K562 (cell line): Measurements from ENCODE around the gene FKBP8.

Experiments
- CBX1 ChIP-seq: sonication (generic); IDR thresholded peaks from 2 replicates; pipeline ENCODE4 v1.6.1; 2016; ENCODE audit warnings: antibody characterized with exemption, low read depth, mild to moderate bottlenecking
- EGR1 ChIP-seq: fragments of 450-650 bp; conservative IDR thresholded peaks from 2 replicates; pipeline ENCODE4 v1.6.1; 2017; ENCODE audit warnings: mild to moderate bottlenecking
- LARP7 ChIP-seq: fragments of 450-650 bp; IDR thresholded peaks from 2 replicates; pipeline ENCODE4 v1.6.1; 2016
- PHB2 ChIP-seq: fragments of 450-650 bp; IDR thresholded peaks from 2 replicates; pipeline ENCODE4 v1.6.1; 2017; ENCODE audit warnings: low read depth
- THRAP3 ChIP-seq: fragments of 450-650 bp; IDR thresholded peaks from 2 replicates; pipeline ENCODE4 v1.6.1; 2016; ENCODE audit warnings: mild to moderate bottlenecking, inconsistent platforms, borderline replicate concordance

DNA sequence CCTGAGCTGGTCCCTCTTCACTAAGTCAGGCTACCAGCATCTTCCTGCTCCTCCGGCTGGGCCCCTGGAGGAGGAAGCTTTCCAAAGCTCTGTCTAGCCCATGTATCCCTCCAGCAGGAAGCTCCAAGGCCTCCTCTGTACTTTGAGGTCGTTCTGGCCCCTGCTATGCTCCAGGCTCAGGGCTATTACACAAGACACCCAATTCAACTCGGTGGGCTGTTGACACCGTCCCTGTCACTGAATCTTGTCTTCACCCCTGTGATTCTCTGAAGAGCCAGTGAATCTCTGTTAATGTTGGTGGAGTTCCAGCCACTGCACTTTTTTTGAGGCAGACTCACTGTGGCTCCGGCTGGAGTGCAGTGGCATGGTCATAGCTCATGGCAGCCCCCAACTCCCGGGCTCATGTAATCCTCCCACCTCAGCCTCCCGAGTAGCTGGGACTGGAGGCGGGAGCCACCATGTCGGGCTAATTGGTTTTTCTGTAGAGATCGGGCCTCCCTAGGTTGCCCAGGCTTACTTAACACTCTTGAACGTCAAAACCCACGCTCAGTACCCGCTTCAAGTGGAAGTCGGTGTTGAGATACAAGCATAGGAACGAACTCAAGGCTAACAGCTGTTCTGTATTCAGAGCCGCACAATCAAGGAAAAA is 44.7 kb upstream of the FKBP8 start:
- no peak for TF ChIP-seq PHB2
- TF ChIP-seq LARP7: no peak
- no peak for TF ChIP-seq EGR1
- no peak for TF ChIP-seq THRAP3
- TF ChIP-seq CBX1: no peak
